Small intestine (tissue), 7 donors: Measurements from ENCODE around the gene TSACC. TPM values are rescaled to one million over a fixed set of nuclear protein-coding genes. Genes with fewer than 3 reads are reported as not detected.
"Not testable (repeated sequence)": the region's sequence is repeated elsewhere in the genome, so short reads cannot be mapped to it uniquely, and the experiment has no call there.

Experiments
- DNase-seq, 2 donors: peaks; one replicate each; pipeline versions ENCODE4 v3.0.0 to v3.0.0-alpha.2; 2013
- FAIRE-seq: peaks from 2 replicates; lab custom pipeline; 2012; peaks lifted over from hg19 to GRCh38; lab: Jason Lieb, UNC
- H3K27ac ChIP-seq, 3 donors: one replicate each; pipeline ENCODE4 v1.5.1; 2013; ENCODE audit warnings: low read length in 2 of 3, mild to moderate bottlenecking in 2 of 3, control low read depth in 1 of 3, inconsistent platforms in 1 of 3, low read depth in 1 of 3, moderate library complexity in 1 of 3
- H3K27me3 ChIP-seq, 3 donors: one replicate each; pipeline ENCODE4 v1.6.1; 2013; ENCODE audit warnings: low read length in 3 of 3, inconsistent platforms in 1 of 3; ENCODE audit not compliant: control insufficient read depth in 3 of 3, insufficient read depth in 3 of 3
- H3K36me3 ChIP-seq, 3 donors: one replicate each; pipeline ENCODE4 v1.6.1; 2013; ENCODE audit warnings: low read length in 3 of 3, inconsistent platforms in 1 of 3, low read depth in 1 of 3, mild to moderate bottlenecking in 1 of 3, moderate library complexity in 1 of 3; ENCODE audit not compliant: control insufficient read depth in 3 of 3, insufficient read depth in 2 of 3
- H3K4me1 ChIP-seq, 3 donors: one replicate each; pipeline ENCODE4 v1.6.1; 2013; ENCODE audit warnings: low read length in 2 of 3, inconsistent platforms in 1 of 3, low read depth in 1 of 3, mild to moderate bottlenecking in 1 of 3, moderate library complexity in 1 of 3; ENCODE audit not compliant: control insufficient read depth in 3 of 3, insufficient read depth in 2 of 3
- H3K4me3 ChIP-seq, 3 donors: one replicate each; pipeline ENCODE4 v1.5.1; 2013; ENCODE audit warnings: low read length in 3 of 3, control low read depth in 1 of 3, inconsistent platforms in 1 of 3, low read depth in 1 of 3, mild to moderate bottlenecking in 1 of 3, moderate library complexity in 1 of 3
- H3K9me3 ChIP-seq, 2 donors: one replicate each; pipeline ENCODE4 v1.6.1; 2013; ENCODE audit warnings: low read depth in 1 of 2, low read length in 1 of 2; ENCODE audit not compliant: control insufficient read depth in 2 of 2, insufficient read depth in 1 of 2
- WGBS, 3 donors: extraction: QIAGEN DNeasy Blood & Tissue Kit; methylation state at CpG; one replicate each; pipeline ENCODE4 v1.1.7; 2013; 5-methylcytosine and 5-hydroxymethylcytosine counted together
- polyA plus RNA-seq, 4 donors: library from polyadenylated mRNA; stranded (reverse) in 3 of 4; unstranded in 1 of 4; fragments of 200-250 nt in 3 of 4; fragments of 120-200 nt in 1 of 4; gene quantifications; one replicate each; pipeline versions ENCODE4 v1.2.1 to v1.2.3, GENCODE V29; 2013
- donor health status: healthy with polysubstance abuse.
- donor health status: control.
- donor health status: control.
- donor health status: Bipolar disorder and iron deficiency.
- donor health status: healthy.

TSACC gene
- polyA plus RNA-seq, 4 donors = 0.73 to 3.1 (median 1.0) TPM; not detected in 1

DNA sequence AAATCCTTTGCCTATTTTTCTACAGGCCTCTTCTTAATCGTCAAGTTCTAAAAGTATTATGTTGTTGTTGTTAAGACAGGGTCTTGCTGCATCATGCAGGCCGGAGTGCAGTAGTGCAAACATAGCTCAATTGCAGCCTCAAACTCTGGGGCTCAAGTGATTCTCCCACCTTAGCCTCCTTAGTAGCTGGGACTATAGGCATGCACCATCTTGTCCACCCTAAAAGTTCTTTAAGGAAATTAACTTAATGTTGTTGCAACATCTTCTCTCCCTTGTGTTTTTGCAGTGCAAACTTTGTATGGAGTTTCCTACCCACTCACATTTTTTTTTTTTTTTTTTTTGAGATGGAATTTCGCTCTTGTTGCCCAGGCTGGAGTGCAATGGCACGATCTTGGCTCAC lies 35.1 kb upstream of the TSACC start:
- 90 to 97% (median 96%) methylated on average over 2 to 4 of the region's 4 CpGs for WGBS, 3 donors
- no peak overlapping the region for H3K4me3 ChIP-seq
- DNase-seq = no peak
- H3K9me3 ChIP-seq = no peaks in the 10 kb centered on the region
- no peak for FAIRE-seq
- no peak overlapping the region for H3K27ac ChIP-seq
- no peaks in the 10 kb centered on the region for H3K4me1 ChIP-seq
- H3K27me3 ChIP-seq = no peaks in the 10 kb centered on the region
- H3K36me3 ChIP-seq = peaks cover 7 to 29% (median 8%) of the 10 kb centered on the region in 3 donors

DNA sequence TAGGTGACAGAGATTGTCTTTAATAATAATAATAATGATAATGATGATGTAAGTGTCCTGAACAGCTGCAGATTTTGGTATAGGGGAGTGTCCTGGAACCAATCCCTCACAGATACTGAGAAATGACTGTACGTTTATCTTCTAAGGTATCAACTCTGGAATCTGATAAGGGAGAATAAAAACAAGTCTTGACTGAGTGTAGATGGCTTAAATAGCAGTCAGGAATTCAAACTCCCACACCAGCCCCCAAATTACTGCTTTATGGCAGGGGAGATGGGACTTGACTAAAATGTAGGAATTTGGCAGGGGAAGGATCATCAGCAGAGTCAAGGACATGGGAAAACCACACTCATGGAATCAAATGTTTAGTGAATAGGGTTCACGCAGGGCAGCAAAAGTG lies 33.1 kb upstream of the TSACC start:
- peaks cover 14 to 44% (median 19%) of the 10 kb centered on the region in 3 donors for H3K36me3 ChIP-seq
- DNase-seq = no peak

DNA sequence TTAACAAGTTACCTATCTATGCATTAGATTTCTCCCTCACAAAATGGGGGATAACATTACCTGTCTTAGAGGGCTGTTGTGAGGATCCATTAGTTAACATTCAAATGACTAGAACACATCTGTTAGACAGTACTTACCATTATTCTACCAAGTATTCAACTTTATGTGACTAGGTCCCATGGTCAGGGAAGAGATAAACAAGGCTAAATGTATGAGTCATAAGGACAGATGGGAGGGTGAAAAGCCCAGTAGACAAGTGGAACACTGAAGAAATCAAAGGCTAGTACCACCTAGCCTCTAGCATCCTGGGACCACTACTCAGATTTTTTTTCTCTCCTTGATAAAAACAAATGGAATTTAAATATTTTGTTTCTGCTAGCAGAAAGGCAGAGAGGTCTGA lies 30.2 kb upstream of the TSACC start:
- Histone ChIP-seq H3K27me3 (no peaks in the 10 kb centered on the region), H3K27ac (no peak overlapping the region), H3K9me3 (no peaks in the 10 kb centered on the region), H3K36me3 (peaks cover 21 to 65% (median 37%) of the 10 kb centered on the region in 3 donors), H3K4me1 (no peaks in the 10 kb centered on the region), H3K4me3 (no peak overlapping the region)
- FAIRE-seq (no peak), DNase-seq (no peak)

More for the DNA sequence above, 33.1 kb upstream of the TSACC start:
- Histone ChIP-seq H3K4me3 (no peak overlapping the region), H3K27me3 (no peaks in the 10 kb centered on the region), H3K27ac (no peak overlapping the region), H3K9me3 (no peaks in the 10 kb centered on the region), H3K4me1 (no peaks in the 10 kb centered on the region)
- no peak for FAIRE-seq
- WGBS, 3 donors = 76 to 79% (median 77%) methylated on average over 2 of the region's 2 CpGs

GRCh38 chr1:156310962-156311361 lies 27.4 kb upstream of the TSACC start:
- H3K27me3 ChIP-seq = no peaks in the 10 kb centered on the region
- 86 to 90% (median 88%) methylated on average over 6 of the region's 6 CpGs for WGBS, 3 donors
- FAIRE-seq (no peak), DNase-seq (no peak)
- H3K36me3 ChIP-seq = peaks cover 24 to 62% (median 39%) of the 10 kb centered on the region in 3 donors
- H3K27ac ChIP-seq = no peak overlapping the region
- H3K4me1 ChIP-seq = no peaks in the 10 kb centered on the region
- H3K9me3 ChIP-seq = no peaks in the 10 kb centered on the region
- no peak overlapping the region for H3K4me3 ChIP-seq

DNA sequence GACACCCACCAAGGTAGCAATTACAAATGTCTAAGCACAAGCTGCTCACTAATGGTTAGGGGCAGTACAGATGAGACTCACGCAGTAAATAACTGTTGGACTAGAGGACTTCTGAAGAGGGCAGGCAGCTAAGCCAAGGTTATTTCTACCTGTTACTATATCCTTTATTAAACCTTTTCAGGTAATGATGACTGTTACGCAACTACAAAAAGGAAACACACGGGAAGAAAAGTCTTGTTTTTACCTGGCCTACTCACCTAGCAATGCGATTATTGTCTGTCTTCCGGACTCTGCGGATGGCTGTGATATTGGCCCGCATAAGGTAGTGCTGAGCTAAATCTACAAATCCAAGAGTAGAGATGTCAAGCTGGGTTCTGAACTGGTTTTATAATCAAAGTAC lies 21.4 kb upstream of the TSACC start:
- DNase-seq = no peak
- H3K27me3 ChIP-seq = no peaks in the 10 kb centered on the region
- no peak overlapping the region for H3K27ac ChIP-seq
- WGBS, 3 donors = 88 to 94% (median 91%) methylated on average over 7 of the region's 7 CpGs
- no peaks in the 10 kb centered on the region for H3K9me3 ChIP-seq
- H3K4me1 ChIP-seq = no peaks in the 10 kb centered on the region
- peaks cover 34 to 62% (median 47%) of the 10 kb centered on the region in 3 donors for H3K36me3 ChIP-seq
- FAIRE-seq = no peak
- H3K4me3 ChIP-seq = no peak overlapping the region

DNA sequence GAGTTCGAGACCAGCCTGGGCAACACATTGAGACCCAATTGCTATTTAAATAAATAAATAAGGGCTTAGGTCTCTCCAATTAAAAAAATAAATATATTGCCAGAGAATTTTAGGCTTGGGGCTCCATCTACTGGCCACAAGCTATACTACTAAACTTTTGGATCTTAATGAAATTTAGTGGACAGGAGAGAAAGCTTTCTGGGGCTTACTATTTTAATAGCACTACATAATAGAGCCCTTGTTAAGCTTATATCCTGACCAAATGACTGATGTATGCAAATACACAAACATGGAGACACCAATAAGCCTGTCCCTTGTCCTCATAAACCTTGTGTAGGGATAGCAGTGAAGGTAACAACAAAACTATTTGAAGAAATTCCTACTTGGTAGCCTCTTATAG lies 18.7 kb upstream of the TSACC start:
- WGBS, 3 donors = 81 to 89% (median 83%) methylated on average over 1 of the region's 1 CpG
- no peak overlapping the region for H3K27ac ChIP-seq
- H3K36me3 ChIP-seq = peaks cover 31 to 71% (median 49%) of the 10 kb centered on the region in 3 donors
- H3K27me3 ChIP-seq = no peaks in the 10 kb centered on the region
- FAIRE-seq (no peak), DNase-seq (peak; percentile 27 to 41)
- H3K9me3 ChIP-seq = no peaks in the 10 kb centered on the region
- no peak overlapping the region for H3K4me3 ChIP-seq
- no peaks in the 10 kb centered on the region for H3K4me1 ChIP-seq

- H3K4me3 ChIP-seq = no peak overlapping the region
- FAIRE-seq (no peak), DNase-seq (no peak)
- H3K9me3 ChIP-seq = no peaks in the 10 kb centered on the region
- no peaks in the 10 kb centered on the region for H3K27me3 ChIP-seq
- no peak overlapping the region for H3K27ac ChIP-seq
- no peaks in the 10 kb centered on the region for H3K4me1 ChIP-seq
- 77 to 84% (median 83%) methylated on average over 3 of the region's 3 CpGs for WGBS, 3 donors
- H3K36me3 ChIP-seq = peaks cover 38 to 73% (median 50%) of the 10 kb centered on the region in 3 donors
These were observed 17.8 kb upstream of the TSACC start for GRCh38 chr1:156320560-156320959.

- not testable (repeated sequence) for FAIRE-seq
These were observed 15.1 kb upstream of the TSACC start for GRCh38 chr1:156323179-156323578.

DNA sequence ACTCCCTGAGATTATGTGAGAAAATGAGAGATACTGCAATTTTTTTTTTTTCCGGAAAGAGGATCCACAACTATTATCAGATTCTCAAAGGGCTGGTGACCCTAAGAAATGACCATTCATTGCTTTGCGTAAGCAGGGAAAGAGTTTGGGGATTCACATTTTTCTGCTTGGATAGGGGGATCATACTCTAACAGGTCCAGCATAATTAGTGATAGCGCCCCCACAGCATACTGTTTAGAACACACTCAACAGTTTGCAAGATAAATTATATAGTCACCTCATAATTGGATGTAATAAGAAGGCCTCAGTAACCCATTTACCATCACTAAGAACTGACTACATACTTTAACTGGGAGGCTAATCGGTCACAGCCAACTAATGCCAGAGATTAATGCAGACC lies 2.1 kb upstream of the TSACC start:
- Histone ChIP-seq H3K27me3 (no peaks in the 10 kb centered on the region), H3K36me3 (peaks cover 2 to 25% (median 6%) of the 10 kb centered on the region in 3 donors), H3K9me3 (no peaks in the 10 kb centered on the region), H3K4me1 (peaks cover 0 to 6% (median 3%) of the 10 kb centered on the region in 3 donors), H3K27ac (no peak overlapping the region), H3K4me3 (peak overlapping the region in 1 of 3 donors; percentile 78)
- DNase-seq = no peak
- 68 to 77% (median 75%) methylated on average over 4 of the region's 4 CpGs for WGBS, 3 donors
- no peak for FAIRE-seq

More at GRCh38 chr1:156323179-156323578, 15.1 kb upstream of the TSACC start:
- H3K36me3 ChIP-seq = peaks cover 30 to 70% (median 32%) of the 10 kb centered on the region in 3 donors
- H3K27me3 ChIP-seq, DNase-seq, H3K4me1 ChIP-seq, H3K4me3 ChIP-seq, H3K9me3 ChIP-seq, H3K27ac ChIP-seq: not testable (repeated sequence)
- 94 to 96% (median 94%) methylated on average over 9 of the region's 9 CpGs for WGBS, 3 donors
